ENCODE data around the gene DLEU7. TPM values are rescaled to one million over a fixed set of nuclear protein-coding genes. Genes with fewer than 3 reads are reported as not detected.

Gene DLEU7
- polyA plus RNA-seq, 5 donors = 0.35 to 0.69 (median 0.43) TPM

DNA sequence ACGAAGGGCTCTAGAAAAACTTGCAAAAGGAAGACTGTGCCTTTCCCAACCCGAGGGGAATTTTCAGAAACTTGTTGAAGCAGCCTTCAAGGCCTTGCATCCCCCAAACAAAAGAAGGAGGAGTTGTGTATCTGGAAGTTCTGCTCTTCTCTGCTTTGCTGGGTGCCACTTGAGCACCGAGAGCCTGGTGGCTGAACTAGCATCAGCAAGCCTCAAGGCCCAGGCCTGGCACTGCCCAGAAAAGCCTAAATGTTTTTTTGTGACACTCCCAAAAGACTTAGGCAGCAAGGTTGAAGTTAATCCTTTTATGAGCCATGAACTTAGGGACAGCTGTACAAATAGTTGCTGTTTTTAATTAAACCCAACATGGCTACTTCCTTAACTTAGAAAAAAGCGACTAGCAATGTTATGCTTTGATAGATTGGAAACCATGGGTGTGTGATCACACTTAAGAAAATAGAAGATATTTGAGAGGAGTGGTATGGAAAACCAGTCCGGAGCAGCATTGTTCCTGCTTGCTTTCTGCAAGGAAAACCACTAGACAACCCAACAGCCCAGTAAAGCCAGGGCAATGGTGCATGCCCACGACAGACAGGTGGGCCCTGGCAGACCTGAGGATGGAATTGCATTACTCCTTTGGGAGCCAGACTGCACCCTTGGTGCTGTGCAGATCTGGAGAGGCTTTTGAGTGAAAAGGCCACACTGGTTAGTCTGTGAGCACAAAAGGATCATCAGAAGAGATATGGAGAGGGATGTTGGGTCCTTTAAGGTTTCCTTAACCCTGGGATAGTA, 788 bp upstream of the DLEU7 start:
- DNase-seq = no peak

DNA sequence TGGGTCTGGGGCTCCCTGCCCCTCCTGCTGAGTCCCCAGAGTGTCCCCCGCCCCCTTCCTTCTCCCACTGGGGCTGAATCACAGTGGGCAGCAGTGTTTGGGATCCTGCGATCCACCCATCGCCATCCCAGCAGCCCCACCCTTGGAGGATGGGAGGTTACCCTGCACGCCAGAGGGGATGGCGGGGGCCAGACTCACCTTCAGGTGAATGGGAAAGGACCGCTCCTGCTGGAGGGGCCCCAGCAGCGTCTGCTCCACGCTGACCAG, 569 bp downstream of the DLEU7 start:
- no peak for DNase-seq

DNA sequence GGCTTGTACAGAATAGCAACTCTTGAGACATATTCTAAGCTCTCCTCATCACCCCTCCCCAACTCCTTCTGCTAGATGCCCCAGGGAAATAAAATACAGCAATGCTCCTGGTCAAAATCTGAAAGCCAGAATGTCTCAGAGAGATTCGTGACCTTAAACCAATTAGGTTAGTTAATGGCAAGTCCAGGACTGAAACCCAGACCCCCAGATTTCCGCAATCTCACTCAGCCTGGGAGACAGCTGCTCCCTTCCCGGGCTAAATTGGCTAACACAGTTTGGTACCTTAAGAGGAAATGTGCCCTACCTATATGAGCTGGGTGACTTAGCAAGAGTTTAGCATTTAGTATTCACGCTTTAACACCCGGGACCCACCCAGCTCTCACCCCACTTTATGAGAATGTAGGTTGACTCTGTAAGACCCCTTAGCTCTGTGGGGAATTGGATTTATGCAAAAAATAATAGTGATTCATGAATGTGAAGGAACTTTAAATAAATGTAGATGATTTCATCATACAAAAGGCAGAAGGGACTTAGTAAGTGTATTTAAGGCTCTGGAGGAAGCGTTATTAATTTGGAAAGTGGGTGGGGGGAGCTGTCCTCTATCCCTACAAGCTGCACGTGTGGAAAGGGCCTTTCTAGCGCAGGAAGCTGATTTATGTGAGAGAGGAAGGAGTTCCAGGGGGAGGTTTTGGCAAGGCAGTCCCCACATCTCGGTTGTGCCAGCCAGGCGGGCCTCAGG, 1.1 kb downstream of the DLEU7 start:
- no peak for DNase-seq

DNA sequence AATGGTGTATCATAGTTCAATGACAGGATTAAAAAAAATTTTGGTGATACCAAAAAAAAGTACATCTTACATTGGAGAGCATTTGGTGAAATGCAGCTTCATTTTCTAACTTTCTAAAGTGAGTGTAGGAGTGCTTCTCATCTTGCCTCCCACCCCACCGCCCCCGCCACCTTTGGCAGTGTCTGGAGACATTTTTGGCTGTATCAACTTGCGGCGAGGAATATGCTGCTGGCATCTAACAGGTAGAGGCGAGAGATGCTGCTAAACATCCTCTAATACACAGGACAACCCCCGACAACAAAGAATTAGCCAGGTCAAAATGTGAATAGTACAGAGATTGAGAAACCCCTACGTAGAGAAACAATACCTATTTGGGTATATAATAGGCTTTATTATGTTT, 1.7 kb downstream of the DLEU7 start:
- DNase-seq = no peak

DNA sequence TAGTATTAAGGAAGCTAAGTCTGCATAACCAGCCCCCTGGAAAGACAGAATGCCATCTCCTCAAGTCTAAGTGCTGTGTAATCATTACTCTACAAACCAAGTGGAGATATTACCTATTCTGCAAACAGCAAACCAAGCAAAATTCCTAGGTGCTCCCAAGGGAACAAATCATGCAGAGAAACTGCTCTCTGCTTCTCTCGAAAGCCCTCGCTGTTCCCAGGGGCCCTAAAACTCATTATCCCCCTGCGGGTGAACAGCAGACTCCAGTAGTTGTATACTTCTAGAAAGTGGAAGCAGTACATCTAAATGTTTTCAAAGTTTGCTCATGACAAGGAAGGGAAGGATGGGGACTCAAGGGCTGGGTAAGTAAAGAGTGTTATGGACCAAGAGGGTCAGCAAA, 3.2 kb downstream of the DLEU7 start:
- DNase-seq = no peak

DNA sequence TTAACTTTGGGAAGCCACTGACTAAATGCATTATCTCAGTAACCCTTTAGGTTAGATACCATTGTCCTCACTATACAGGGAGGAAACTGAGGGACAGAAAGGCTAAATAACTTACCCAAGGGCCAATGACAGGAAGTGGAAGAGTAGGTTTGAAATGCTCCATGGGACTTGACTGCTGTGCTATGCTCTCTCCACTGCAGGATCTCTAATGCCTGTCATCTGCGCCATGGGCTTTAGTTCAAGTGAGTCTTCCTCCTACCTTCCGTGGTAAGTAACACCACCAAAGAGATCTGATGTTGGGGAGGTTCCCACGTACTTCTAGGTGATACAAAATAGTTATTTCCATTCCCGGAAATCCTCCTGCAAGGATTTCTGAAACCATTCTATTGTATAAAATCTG, 3.7 kb downstream of the DLEU7 start:
- DNase-seq = no peak

DNA sequence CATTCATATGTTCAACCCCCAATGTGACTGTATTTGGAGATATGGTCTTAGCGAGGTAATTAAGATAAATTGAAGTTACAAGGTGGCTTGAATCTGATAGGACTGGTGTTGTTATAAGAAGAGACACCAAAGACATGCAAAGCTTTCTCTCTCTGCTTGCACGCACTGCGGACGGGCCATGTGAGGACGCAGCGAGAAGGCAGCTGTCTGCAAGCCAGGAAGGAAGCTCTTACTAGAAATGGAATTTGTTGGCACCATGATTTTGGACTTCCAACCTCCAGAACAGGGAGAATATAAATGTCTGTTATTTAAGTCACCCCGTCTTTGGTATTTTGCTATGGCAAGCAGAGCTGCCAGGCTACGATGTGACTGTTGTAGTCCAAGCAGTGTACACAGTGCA, 4.8 kb downstream of the DLEU7 start:
- no peak for DNase-seq

DNA sequence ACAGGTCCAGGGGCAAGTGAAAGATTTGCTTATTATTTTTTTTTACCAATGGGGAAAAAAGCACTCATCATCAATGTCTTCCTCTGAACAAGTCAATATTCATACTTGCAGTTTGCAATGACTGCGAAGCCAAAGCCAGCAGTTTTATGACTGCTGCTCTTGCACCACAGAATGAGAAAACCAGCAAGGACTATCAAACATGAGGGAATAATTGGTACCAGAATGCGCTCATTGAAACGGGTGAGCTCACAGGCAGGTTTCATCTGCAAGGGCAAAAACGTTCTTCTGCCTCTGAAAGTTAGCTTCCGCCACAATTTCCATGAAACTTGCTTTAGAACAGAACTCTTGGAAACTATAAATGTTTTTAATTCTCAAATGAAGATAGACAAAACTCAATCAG, 5.5 kb downstream of the DLEU7 start:
- DNase-seq = no peak

DNA sequence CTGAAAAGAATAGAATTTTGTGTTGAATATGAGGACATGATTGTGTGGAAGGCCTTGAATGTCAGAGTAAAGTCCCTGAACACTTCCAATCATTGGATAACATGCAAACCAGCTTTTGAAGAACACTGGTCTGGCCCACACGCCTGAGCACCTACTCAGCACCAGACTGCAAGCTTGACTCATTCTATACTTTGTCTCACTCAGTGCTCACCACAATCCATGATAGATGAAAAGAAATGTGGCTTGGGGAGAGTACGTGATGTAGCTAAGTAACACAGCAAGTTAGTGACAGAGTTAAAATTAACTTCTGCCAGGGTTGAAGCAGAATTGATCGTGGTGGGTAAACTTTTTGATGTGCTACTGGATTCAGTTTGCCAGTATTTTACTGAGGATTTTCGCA, 12.0 kb downstream of the DLEU7 start:
- DNase-seq = no peak

DNA sequence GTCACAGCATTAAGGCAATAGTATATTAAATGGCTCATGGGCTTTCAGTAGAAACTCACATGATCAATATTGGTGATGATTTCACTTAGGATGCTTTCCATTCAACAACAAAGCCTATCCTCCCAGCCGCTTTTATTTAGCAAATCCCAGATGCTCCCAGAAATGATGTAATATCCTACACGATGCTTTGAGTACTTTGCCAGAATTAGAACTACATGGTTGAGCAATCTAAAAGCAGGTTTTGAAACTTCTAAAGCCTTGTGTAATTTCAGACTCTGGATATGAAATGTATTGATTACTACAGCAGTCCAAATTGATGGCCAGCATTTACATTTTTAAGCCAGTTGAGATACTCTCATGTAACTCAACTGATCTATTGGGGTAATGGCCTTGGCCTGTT, 13.6 kb downstream of the DLEU7 start:
- peak in 1 of 2 donors; percentile 13 for DNase-seq

DNA sequence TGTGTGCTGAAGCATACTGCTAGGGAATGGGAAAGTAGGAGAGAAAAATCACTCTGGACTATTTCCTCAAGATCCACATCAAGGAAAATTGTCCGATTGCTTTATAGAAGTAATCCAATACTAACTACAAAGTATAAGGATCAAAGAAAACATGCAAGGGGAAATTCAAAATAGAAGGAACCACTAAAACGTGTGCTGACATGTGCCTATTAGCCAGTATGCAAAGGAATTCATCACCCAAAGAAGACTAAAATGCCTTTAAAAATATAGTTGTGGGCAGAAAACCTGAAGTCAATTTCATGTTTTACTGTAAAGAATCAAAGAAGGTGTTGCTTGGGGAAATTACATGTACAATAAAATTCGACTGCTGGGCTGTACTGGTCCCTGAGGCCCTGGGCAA, 14.3 kb downstream of the DLEU7 start:
- no peak for DNase-seq

DNA sequence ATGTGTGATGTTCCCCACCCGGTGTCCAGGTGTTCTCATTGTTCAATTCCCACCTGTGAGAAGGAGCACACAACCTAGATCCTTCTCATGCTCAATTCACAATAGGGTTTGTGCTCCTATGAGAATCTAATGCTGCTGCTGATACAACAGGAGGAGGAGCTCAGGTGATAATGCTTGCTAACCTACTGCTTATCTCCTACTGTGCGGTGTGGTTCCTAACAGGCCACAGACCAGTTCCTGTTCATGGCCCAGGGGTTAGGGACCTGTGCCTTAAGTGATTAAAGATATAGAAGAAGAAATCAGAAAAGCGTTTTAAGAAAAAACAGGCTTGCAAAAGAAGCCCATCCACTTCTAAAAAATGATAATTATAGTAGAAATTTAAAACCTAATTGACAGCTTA, 17.5 kb downstream of the DLEU7 start:
- no peak for DNase-seq

DNA sequence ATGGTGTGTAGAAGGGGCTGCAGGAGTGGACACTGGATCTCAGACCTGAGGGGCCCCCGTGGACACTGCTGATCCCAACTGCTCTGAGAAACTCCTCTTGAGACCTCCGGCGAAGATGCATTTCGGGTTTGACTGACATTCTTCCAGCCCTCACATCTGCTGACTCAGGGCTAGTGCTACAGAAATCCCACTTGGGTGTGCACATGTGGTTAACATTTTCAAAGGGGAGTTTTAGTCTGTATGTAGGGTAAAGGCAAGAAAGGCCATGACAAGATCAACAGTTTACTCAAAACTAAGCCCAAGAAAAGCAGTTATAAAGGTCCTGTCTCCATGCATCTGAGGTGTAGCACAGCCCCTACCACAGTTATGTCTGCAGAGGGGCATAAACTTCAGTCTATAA, 31.2 kb downstream of the DLEU7 start:
- DNase-seq = no peak

DNA sequence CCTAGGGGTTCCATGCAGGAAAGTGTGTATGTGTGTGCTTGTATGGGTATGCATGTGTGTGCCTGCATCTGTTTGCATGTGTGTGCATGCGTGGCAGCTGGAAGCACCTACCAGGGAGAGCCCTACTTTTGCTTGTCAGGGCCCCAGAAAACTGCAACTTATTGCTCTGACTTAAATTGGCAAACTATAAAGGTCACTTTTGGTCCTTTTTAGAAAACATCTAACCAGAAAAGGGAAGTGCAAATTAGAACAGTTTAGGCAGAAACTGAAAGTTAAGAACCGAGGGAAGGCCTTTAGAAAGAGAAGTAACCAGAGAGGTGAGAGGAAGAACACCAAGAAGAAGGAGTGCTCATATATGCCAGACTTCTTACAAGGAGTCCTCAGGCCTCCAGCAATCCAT, 32.5 kb downstream of the DLEU7 start:
- DNase-seq = no peak

DNA sequence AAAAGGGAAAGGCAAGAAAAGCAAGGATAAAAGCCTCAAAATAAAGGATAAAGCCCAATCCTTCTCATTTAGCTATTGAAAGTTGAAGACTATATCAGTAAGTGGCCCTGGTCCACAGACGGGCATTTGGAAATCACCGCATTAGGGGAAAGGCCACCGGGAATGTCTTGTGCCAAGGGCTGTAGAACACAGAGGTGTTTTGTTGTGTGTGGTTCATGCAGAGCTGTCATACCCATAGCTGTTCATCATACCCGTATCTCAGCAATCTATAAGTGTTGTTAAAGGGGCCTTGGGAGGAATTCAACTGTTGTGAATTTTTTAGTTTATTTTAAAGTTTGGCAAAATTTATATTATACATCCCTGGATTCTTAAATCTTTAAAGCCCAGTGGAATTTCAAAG, 33.0 kb downstream of the DLEU7 start:
- no peak for DNase-seq

DNA sequence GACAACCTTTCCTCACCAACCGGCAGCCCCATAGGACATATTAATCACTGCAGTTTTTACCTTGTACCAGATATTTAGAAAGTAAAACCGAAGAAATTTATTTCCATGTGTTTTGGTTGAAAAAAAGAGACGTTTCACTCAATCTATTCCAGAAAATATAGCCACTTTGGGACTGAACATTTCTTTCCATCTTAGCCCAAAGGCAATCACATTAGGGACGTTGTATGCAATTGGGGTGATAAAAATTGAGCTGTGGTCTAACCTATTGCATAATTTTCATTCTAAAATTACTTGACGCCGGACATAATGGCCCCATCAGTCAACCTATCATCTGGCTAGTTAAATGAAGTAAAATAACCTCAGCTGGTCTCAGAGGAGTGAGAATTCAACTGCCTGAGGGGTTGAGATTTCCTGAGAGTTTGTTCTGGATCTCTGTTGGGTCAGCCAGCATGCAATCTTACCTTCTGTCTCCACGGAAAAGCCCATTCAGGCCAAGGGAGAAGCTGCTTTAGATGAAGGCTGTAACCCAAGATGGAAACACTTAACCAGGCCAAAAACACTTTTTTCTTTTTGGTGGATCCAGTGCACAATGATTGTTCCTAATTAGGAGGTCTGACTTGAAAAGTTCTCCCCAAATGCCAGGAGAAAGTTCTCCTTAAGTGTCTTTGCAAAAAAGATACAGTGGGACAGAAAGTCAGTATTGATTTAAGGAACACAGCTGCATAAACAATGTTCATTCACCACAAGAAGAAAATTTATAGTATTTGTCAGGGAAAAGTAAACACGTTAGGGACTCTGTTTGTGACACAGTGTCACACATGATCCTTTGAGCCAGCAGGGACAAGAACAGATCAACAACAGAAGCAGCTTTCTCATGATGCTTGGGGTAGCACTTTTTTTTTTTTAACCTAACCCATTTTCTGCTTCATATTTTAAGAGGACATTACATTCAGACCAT, 34.1 kb downstream of the DLEU7 start:
- DNase-seq = no peak

DNA sequence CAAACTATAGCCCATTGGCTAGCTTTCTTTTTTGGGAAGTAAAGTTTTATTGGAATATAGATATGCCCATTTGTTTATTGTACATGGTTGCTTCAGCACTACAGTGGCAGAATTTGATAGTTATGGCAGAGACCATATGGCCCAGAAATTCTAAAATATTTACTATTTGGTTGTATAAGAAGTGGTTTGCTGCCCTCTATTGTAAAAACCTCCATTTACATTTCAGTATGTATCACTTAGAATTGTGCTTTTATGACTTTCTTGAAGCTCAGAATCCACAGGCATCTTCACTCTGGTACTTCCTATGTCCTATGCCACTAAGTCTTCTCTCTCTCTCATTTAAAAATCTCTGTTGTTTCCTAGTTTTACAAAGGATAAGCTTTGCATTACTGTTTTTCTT, 37.7 kb downstream of the DLEU7 start:
- DNase-seq = no peak

DNA sequence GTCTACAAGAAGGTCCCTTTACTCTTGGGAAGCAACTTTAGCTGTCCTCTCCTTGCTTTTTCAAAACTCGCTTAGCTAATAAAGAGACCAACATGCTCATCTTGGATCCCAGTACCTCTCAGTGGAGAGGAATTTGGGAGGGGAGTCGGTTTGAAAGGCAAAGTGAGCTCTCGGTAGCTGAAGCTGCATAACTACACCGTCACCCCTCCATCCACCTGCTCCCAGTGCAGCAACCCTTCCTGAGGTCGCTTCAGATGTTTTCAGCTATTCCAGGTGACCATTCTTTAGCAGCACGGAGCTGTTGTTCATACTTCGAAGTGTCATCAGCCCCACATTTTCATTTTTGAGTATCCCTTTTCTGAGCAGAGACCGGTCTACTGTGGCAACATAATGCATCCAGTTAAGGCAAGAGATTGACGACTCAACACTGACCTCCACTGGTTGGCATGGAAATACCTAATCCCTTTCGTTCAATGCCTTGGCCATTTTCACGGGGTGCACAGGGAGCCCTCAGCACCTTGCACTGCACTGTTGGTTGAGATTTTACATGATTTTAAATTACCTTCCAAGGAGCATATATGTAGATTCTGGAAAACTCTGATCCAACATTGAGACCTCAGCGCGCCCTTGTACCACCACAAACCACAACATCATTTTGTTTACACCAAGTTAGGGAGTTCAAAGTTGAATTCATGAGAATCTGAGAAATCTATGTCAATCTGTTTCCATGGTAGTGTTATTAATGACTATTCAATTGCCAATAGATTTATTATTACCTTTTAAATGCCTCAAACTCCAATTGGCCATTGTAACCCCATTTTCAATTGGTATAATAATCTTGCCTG, 42.2 kb downstream of the DLEU7 start:
- DNase-seq = peak; percentile 73 to 77

DNA sequence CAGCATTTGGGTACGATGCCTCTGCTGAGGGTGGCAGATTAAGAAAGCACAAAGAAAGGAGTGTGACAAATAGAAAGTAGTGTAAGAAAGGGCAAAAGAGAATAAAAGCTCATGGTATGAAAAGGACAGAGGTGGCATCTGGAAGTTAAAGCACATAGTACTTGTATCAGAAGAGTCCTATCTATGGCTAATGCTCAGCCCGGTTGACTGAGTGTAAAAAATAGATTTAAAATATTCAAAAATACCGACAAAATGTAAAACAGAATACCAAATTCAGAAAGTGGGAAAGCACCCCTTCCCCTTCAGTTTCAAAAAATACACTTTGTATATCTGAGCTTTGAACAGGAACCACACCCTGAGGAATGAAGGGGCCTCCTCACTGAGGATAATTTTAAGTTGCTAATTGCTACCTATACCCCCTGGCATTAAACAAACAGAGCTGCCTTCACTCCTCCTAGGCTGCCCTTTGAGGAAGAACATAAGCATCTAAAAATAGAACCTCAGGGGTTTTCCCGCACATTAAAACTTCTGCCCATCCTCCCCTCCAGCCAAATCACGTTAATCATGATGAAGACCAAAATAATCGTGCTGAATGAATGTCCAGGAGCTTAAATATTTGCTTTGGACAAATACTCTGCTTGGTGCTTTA, 43.3 kb downstream of the DLEU7 start:
- no peak for DNase-seq

DNA sequence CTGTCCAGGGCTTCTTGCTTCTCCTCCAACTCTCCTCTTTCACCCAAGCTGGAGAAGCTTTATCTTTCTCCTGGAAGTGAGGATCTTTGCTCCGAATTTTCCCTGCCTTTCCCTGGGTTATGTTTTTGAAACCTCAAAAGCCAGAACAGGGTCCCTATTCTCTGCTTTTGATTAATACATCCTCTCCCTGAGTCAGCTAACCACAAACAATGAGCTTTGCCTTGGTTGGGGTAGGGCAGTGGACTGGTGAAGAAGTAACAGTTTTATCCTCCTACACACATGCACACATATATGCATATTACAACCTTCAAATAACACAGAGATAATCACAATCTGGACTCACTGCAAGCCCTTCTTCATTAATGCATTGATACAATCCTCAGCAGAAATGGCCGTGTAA, 44.6 kb downstream of the DLEU7 start:
- no peak for DNase-seq

DNA sequence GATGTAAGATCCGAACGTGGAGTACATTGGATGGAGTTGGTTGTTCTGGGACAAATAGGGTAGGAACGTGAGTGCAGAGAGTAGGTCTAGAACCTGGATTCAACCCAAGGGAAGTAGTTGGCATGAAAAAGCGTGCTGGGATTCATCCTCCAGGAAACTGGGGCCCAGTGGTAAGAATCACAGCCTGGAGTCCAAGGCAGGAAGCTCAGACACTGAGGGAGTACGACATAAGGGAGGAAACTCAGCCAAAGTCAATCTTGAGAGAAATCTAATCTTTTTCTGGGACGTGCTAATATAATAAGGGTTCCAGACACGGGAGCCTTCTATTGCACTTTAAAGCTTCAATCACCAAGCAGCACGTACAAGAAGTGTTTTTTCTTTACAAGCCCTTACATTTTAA, 46.4 kb downstream of the DLEU7 start:
- DNase-seq = no peak
